Activated gamma-delta T cell treated with anti-CD3 and anti-CD28 coated beads, Interleukin-2, amount 50 U/mL, for 16 hours (primary cell): ENCODE data around the gene HSPB8.

ENCODE experiments used
- DNase-seq: peaks from one replicate; pipeline ENCODE4 v3.0.0-alpha.2; 2020; ENCODE audit warnings: low read depth

The HSPB8 gene

GRCh38 chr12:119171291-119171690, 7.4 kb upstream of the HSPB8 start:
- DNase-seq: no peak

GRCh38 chr12:119171691-119172425, 6.9 kb upstream of the HSPB8 start:
- DNase-seq: no peak

GRCh38 chr12:119175081-119175480, 3.6 kb upstream of the HSPB8 start:
- DNase-seq: no peak

GRCh38 chr12:119176267-119177055, 2.3 kb upstream of the HSPB8 start:
- no peak for DNase-seq

- no peak for DNase-seq
Measured at GRCh38 chr12:119177056-119177325, 1.7 kb upstream of the HSPB8 start.

- DNase-seq: no peak
Measured at GRCh38 chr12:119177724-119178380, 879 bp upstream of the HSPB8 start.

- DNase-seq: no peak
Measured at GRCh38 chr12:119179335-119180021, 747 bp downstream of the HSPB8 start.

GRCh38 chr12:119180380-119181040, 1.8 kb downstream of the HSPB8 start:
- DNase-seq: no peak

- DNase-seq: no peak
Measured at GRCh38 chr12:119181202-119181601, 2.5 kb downstream of the HSPB8 start.

- no peak for DNase-seq
Measured at GRCh38 chr12:119181944-119182343, 3.2 kb downstream of the HSPB8 start.

GRCh38 chr12:119182701-119183493, 4.2 kb downstream of the HSPB8 start:
- no peak for DNase-seq

GRCh38 chr12:119183942-119184695, 5.4 kb downstream of the HSPB8 start:
- DNase-seq: no peak

- no peak for DNase-seq
Measured at GRCh38 chr12:119195256-119195655, 16.5 kb downstream of the HSPB8 start.

GRCh38 chr12:119198440-119198839, 19.7 kb downstream of the HSPB8 start:
- no peak for DNase-seq

- no peak for DNase-seq
Measured at GRCh38 chr12:119200601-119201000, 21.9 kb downstream of the HSPB8 start.

- DNase-seq: no peak
Measured at GRCh38 chr12:119201789-119202543, 23.2 kb downstream of the HSPB8 start.

GRCh38 chr12:119202544-119202943, 23.8 kb downstream of the HSPB8 start:
- no peak for DNase-seq

GRCh38 chr12:119204131-119204530, 25.4 kb downstream of the HSPB8 start:
- DNase-seq: no peak

- no peak for DNase-seq
Measured at GRCh38 chr12:119204671-119205285, 26.0 kb downstream of the HSPB8 start.
